Activated CD4-positive, alpha-beta T cell treated with anti-CD3 and anti-CD28 coated beads, Interleukin-2, amount 50 U/mL, for 16 hours (primary cell): ENCODE measurements around the gene SEMA4D.

Experiments
- DNase-seq: peaks from one replicate; pipeline ENCODE4 v3.0.0-alpha.2; 2020

Gene SEMA4D

GRCh38 chr9:89442981-89443814 lies 54.7 kb downstream of the SEMA4D start:
- DNase-seq = no peak

- no peak for DNase-seq
Observed at GRCh38 chr9:89442501-89442978, 55.4 kb downstream of the SEMA4D start.

- DNase-seq = no peak
Observed at GRCh38 chr9:89441986-89442385, 55.9 kb downstream of the SEMA4D start.

- DNase-seq = no peak
Observed at GRCh38 chr9:89441655-89441970, 56.3 kb downstream of the SEMA4D start.

- no peak for DNase-seq
Observed at GRCh38 chr9:89440951-89441654, 56.8 kb downstream of the SEMA4D start.

GRCh38 chr9:89440548-89440947 lies 57.4 kb downstream of the SEMA4D start:
- DNase-seq = no peak

- no peak for DNase-seq
Observed at GRCh38 chr9:89440046-89440445, 57.9 kb downstream of the SEMA4D start.

GRCh38 chr9:89439571-89439970 lies 58.3 kb downstream of the SEMA4D start:
- DNase-seq = no peak

GRCh38 chr9:89438194-89438593 lies 59.7 kb downstream of the SEMA4D start:
- DNase-seq = no peak

- no peak for DNase-seq
Observed at GRCh38 chr9:89437772-89438171, 60.1 kb downstream of the SEMA4D start.

GRCh38 chr9:89436963-89437625 lies 60.8 kb downstream of the SEMA4D start:
- peak; percentile 54 for DNase-seq

- DNase-seq = no peak
Observed at GRCh38 chr9:89436326-89436725, 61.6 kb downstream of the SEMA4D start.

GRCh38 chr9:89435071-89435823 lies 62.7 kb downstream of the SEMA4D start:
- DNase-seq = no peak

GRCh38 chr9:89434636-89435035 lies 63.3 kb downstream of the SEMA4D start:
- no peak for DNase-seq

GRCh38 chr9:89433826-89434225 lies 64.1 kb downstream of the SEMA4D start:
- no peak for DNase-seq

GRCh38 chr9:89432986-89433530 lies 64.9 kb downstream of the SEMA4D start:
- DNase-seq = no peak

- DNase-seq = no peak
Observed at GRCh38 chr9:89431930-89432725, 65.8 kb downstream of the SEMA4D start.

- DNase-seq = no peak
Observed at GRCh38 chr9:89430995-89431394, 66.9 kb downstream of the SEMA4D start.

- DNase-seq = peak; percentile 54
Observed at GRCh38 chr9:89428901-89429890, 68.7 kb downstream of the SEMA4D start.

GRCh38 chr9:89428222-89428761 lies 69.6 kb downstream of the SEMA4D start:
- no peak for DNase-seq
